Caco-2 (cell line): ENCODE data around the gene RALGAPA1. TPM values are rescaled to one million over a fixed set of nuclear protein-coding genes. Genes with fewer than 3 reads are reported as not detected.

ENCODE experiments used
- BruUV-seq: library from RNA; stranded (reverse); fragments of 400-500 nt; replicated peaks from 2 replicates; lab custom pipeline; 2021; lab: Mats Ljungman, UMichigan
- CTCF ChIA-PET: fragments of 300-600 bp; sonication (Branson Sonifier 250); formaldehyde crosslinking; loops from one replicate; lab custom pipeline; 2022; ENCODE audit warnings: antibody characterized with exemption; lab: Charles Lee
- POLR2A ChIA-PET: fragments of 300-600 bp; sonication (Branson Sonifier 250); formaldehyde crosslinking; loops from one replicate; lab custom pipeline; 2022; ENCODE audit warnings: antibody characterized with exemption; lab: Charles Lee
- DNase-seq, 2 experiments: peaks; one replicate each; pipeline versions ENCODE4 v3.0.0 to v3.0.0-alpha.2; 2020 to 2022
- H3K27me3 ChIP-seq: replicated peaks from 2 replicates; pipeline ENCODE4 v1.6.0; 2011; ENCODE audit warnings: low read length; ENCODE audit not compliant: control insufficient read depth, insufficient read depth
- H3K36me3 ChIP-seq: 2 replicates; pipeline ENCODE4 v1.5.1; 2011; ENCODE audit warnings: low read length; ENCODE audit not compliant: control insufficient read depth, insufficient read depth
- H3K4me1 ChIP-seq: fragments of 250-450 bp; sonication (Bioruptor Pico); 2 replicates; pipeline ENCODE4 v1.5.1; 2020; ENCODE audit warnings: mild to moderate bottlenecking
- H3K4me3 ChIP-seq: 2 replicates; pipeline ENCODE4 v1.5.1; 2011; ENCODE audit warnings: low read depth, mild to moderate bottlenecking, control low read depth, low read length
- H3K9me3 ChIP-seq: fragments of 250-450 bp; sonication (Bioruptor Pico); 2 replicates; pipeline ENCODE4 v1.5.1; 2020; ENCODE audit warnings: mild to moderate bottlenecking, moderate library complexity
- H3K27ac Mint-ChIP-seq: one replicate; pipeline ENCODE4 v1.8.0; 2022; ENCODE audit warnings: mixed read lengths; ENCODE audit not compliant: unreplicated experiment
- H3K27me3 Mint-ChIP-seq: one replicate; pipeline ENCODE4 v1.8.0; 2022; ENCODE audit warnings: mixed read lengths; ENCODE audit not compliant: insufficient read depth, unreplicated experiment
- H3K36me3 Mint-ChIP-seq: one replicate; pipeline ENCODE4 v1.8.0; 2022; ENCODE audit warnings: mild to moderate bottlenecking, mixed read lengths; ENCODE audit not compliant: insufficient read depth, unreplicated experiment
- H3K4me1 Mint-ChIP-seq: one replicate; pipeline ENCODE4 v1.8.0; 2022; ENCODE audit warnings: low read depth, mixed read lengths; ENCODE audit not compliant: unreplicated experiment
- H3K4me3 Mint-ChIP-seq: one replicate; pipeline ENCODE4 v1.8.0; 2022; ENCODE audit warnings: mild to moderate bottlenecking, moderate library complexity, mixed read lengths; ENCODE audit not compliant: unreplicated experiment
- H3K9me3 Mint-ChIP-seq: one replicate; pipeline ENCODE4 v1.8.0; 2022; ENCODE audit warnings: mixed read lengths; ENCODE audit not compliant: unreplicated experiment
- CTCF ChIP-seq, 2 experiments: fragments of 200-600 bp in 1 of 2; IDR thresholded peaks; 1 replicate in 1 of 2; 2 replicates in 1 of 2; pipeline versions ENCODE4 v1.5.1 to v1.8.0; 2011 to 2022; ENCODE audit warnings: antibody characterized with exemption in 1 of 2, control low read depth in 1 of 2, inconsistent platforms in 1 of 2, low read depth in 1 of 2, low read length in 1 of 2, mild to moderate bottlenecking in 1 of 2, moderate library complexity in 1 of 2; ENCODE audit not compliant: insufficient read depth in 1 of 2, severe bottlenecking in 1 of 2, unreplicated experiment in 1 of 2
- intact Hi-C: fragments of 100-400 bp; cut with micrococcal nuclease; formaldehyde crosslinking; loops from one replicate; pipeline ENCODE4 v1.10.0; 2022; ENCODE audit not compliant: unreplicated experiment
- total RNA-seq: library from RNA; stranded (reverse); gene quantifications from 2 replicates; pipeline ENCODE4 v1.2.3, GENCODE V29; 2022

The RALGAPA1 gene
- total RNA-seq, 1 experiment from 2014 or later = 28.9 TPM

GRCh38 chr14:35750202-35750904 lies 58.7 kb downstream of the RALGAPA1 start:
- H3K36me3 ChIP-seq = no peaks in the 10 kb centered on the region
- Mint-ChIP-seq H3K27ac (no peak overlapping the region), H3K36me3 (no peaks in the 10 kb centered on the region), H3K4me3 (no peak overlapping the region), H3K27me3 (no peaks in the 10 kb centered on the region), H3K4me1 (no peaks in the 10 kb centered on the region), H3K9me3 (no peaks in the 10 kb centered on the region)
- intact Hi-C loops = no loop called here
- POLR2A ChIA-PET = no interaction called here
- no peaks in the 10 kb centered on the region for H3K9me3 ChIP-seq
- H3K27me3 ChIP-seq = no peaks in the 10 kb centered on the region
- DNase-seq = no peak
- no peak for TF ChIP-seq CTCF (IDR thresholded peaks at IDR 0.05; ENCODE audit: insufficient read depth in 1 of 2, low read depth in 1 of 2, low read length in 1 of 2, severe bottlenecking in 1 of 2, unreplicated experiment in 1 of 2)
- no TSS peak for BruUV-seq
- H3K4me3 ChIP-seq = no peak overlapping the region
- no peaks in the 10 kb centered on the region for H3K4me1 ChIP-seq
- CTCF ChIA-PET = no interaction called here

- intact Hi-C loops = no loop called here
- H3K27me3 Mint-ChIP-seq = no peaks in the 10 kb centered on the region
- ChIA-PET CTCF (no interaction called here), POLR2A (no interaction called here)
- H3K4me3 ChIP-seq = no peak overlapping the region
- TF ChIP-seq CTCF (IDR thresholded peaks at IDR 0.05; ENCODE audit: insufficient read depth in 1 of 2, low read depth in 1 of 2, low read length in 1 of 2, severe bottlenecking in 1 of 2, unreplicated experiment in 1 of 2) = no peak
- H3K9me3 Mint-ChIP-seq = no peaks in the 10 kb centered on the region
- no peaks in the 10 kb centered on the region for H3K9me3 ChIP-seq
- BruUV-seq = no TSS peak
- no peak overlapping the region for H3K27ac Mint-ChIP-seq
- H3K4me1 ChIP-seq = no peaks in the 10 kb centered on the region
- H3K27me3 ChIP-seq = no peaks in the 10 kb centered on the region
- no peaks in the 10 kb centered on the region for H3K36me3 ChIP-seq
- H3K4me1 Mint-ChIP-seq = no peaks in the 10 kb centered on the region
- no peak overlapping the region for H3K4me3 Mint-ChIP-seq
- H3K36me3 Mint-ChIP-seq = no peaks in the 10 kb centered on the region
- no peak for DNase-seq
Observed at GRCh38 chr14:35747379-35747778, 61.7 kb downstream of the RALGAPA1 start.

- Histone ChIP-seq H3K4me1 (no peaks in the 10 kb centered on the region), H3K9me3 (no peaks in the 10 kb centered on the region), H3K27me3 (no peaks in the 10 kb centered on the region), H3K4me3 (no peak overlapping the region), H3K36me3 (no peaks in the 10 kb centered on the region)
- no peak overlapping the region for H3K27ac Mint-ChIP-seq
- no peak for TF ChIP-seq CTCF (IDR thresholded peaks at IDR 0.05; ENCODE audit: insufficient read depth in 1 of 2, low read depth in 1 of 2, low read length in 1 of 2, severe bottlenecking in 1 of 2, unreplicated experiment in 1 of 2)
- no TSS peak for BruUV-seq
- H3K27me3 Mint-ChIP-seq = no peaks in the 10 kb centered on the region
- CTCF ChIA-PET = no interaction called here
- intact Hi-C loops = no loop called here
- no peaks in the 10 kb centered on the region for H3K36me3 Mint-ChIP-seq
- no peak overlapping the region for H3K4me3 Mint-ChIP-seq
- H3K9me3 Mint-ChIP-seq = no peaks in the 10 kb centered on the region
- DNase-seq = no peak
- peaks cover 5% of the 10 kb centered on the region for H3K4me1 Mint-ChIP-seq
- POLR2A ChIA-PET = no interaction called here
Observed at GRCh38 chr14:35742442-35742841, 66.7 kb downstream of the RALGAPA1 start.
